Spleen (tissue), 11 donors: Measurements from ENCODE around the gene RAB13. TPM values are rescaled to one million over a fixed set of nuclear protein-coding genes. Genes with fewer than 3 reads are reported as not detected.
"Not testable (repeated sequence)": the region's sequence is repeated elsewhere in the genome, so short reads cannot be mapped to it uniquely, and the experiment has no call there.

Experiments used
- DNase-seq: peaks from one replicate; pipeline ENCODE4 v3.0.0-alpha.2; 2020
- H3K27ac ChIP-seq, 8 donors: fragments of 200-600 bp; sonication (generic) in 7 of 8; 1 replicate in 4 of 8; 2 replicates in 4 of 8; pipeline versions ENCODE4 v1.5.0 to v1.8.0; 2016 to 2021; ENCODE audit warnings: inconsistent platforms in 4 of 8, mild to moderate bottlenecking in 4 of 8, moderate library complexity in 1 of 8
- H3K27me3 ChIP-seq, 7 donors: fragments of 200-600 bp; sonication (generic) in 6 of 7; replicated peaks in 1 of 7; 1 replicate in 4 of 7; 2 replicates in 3 of 7; pipeline versions ENCODE4 v1.5.0 to v1.8.0; 2016 to 2021; ENCODE audit warnings: inconsistent platforms in 3 of 7, mild to moderate bottlenecking in 1 of 7
- H3K36me3 ChIP-seq, 6 donors: fragments of 200-600 bp; sonication (generic) in 5 of 6; 1 replicate in 4 of 6; 2 replicates in 2 of 6; pipeline versions ENCODE4 v1.5.0 to v1.8.0; 2016 to 2021; ENCODE audit warnings: inconsistent platforms in 2 of 6
- H3K4me1 ChIP-seq, 6 donors: fragments of 200-600 bp; sonication (generic) in 5 of 6; 1 replicate in 3 of 6; 2 replicates in 3 of 6; pipeline versions ENCODE4 v1.5.0 to v1.8.0; 2016 to 2021; ENCODE audit warnings: inconsistent platforms in 3 of 6
- H3K4me3 ChIP-seq, 8 donors: fragments of 200-600 bp; sonication (generic) in 7 of 8; 1 replicate in 4 of 8; 2 replicates in 4 of 8; pipeline versions ENCODE4 v1.5.0 to v1.8.0; 2016 to 2021; ENCODE audit warnings: inconsistent platforms in 4 of 8, mild to moderate bottlenecking in 4 of 8, moderate library complexity in 2 of 8
- H3K9me3 ChIP-seq, 8 donors: fragments of 200-600 bp; sonication (generic) in 7 of 8; 1 replicate in 4 of 8; 2 replicates in 4 of 8; pipeline versions ENCODE4 v1.5.0 to v1.8.0; 2016 to 2021; ENCODE audit warnings: inconsistent platforms in 4 of 8
- CTCF ChIP-seq, 11 experiments: fragments of 200-600 bp in 7 of 11; fragments of 450-650 bp in 4 of 11; sonication (generic) in 4 of 11; IDR thresholded peaks in 8 of 11; conservative IDR thresholded peaks in 3 of 11; 1 replicate in 7 of 11; 2 replicates in 4 of 11; pipeline versions ENCODE4 v1.4.0 to v1.8.0; 2016 to 2021; ENCODE audit warnings: antibody characterized with exemption in 11 of 11, inconsistent platforms in 4 of 11, mild to moderate bottlenecking in 1 of 11
- POLR2A ChIP-seq, 3 donors: fragments of 450-650 bp; IDR thresholded peaks; one replicate each; pipeline ENCODE4 v1.5.1; 2017; ENCODE audit warnings: antibody characterized with exemption in 3 of 3, mild to moderate bottlenecking in 1 of 3
- POLR2AphosphoS5 ChIP-seq, 3 donors: sonication (generic); formaldehyde crosslinking; IDR thresholded peaks; one replicate each; pipeline ENCODE4 v1.5.1; 2017; ENCODE audit warnings: antibody characterized with exemption in 3 of 3
- WGBS, 5 donors: extraction: QIAGEN DNeasy Blood & Tissue Kit in 3 of 5; methylation state at CpG; one replicate each; pipeline versions ENCODE4 v1.1.5 to v1.1.7; 2013 to 2018; 5-methylcytosine and 5-hydroxymethylcytosine counted together
- intact Hi-C: fragments of 100-400 bp; cut with DNase I; formaldehyde crosslinking; loops from one replicate; pipeline ENCODE4 v1.15.0; 2023; ENCODE audit warnings: low total_unique reads
- polyA plus RNA-seq, 3 donors: library from polyadenylated mRNA; stranded (reverse); fragments of 200-250 nt; gene quantifications; one replicate each; pipeline ENCODE4 v1.2.1, GENCODE V29; 2013
- total RNA-seq, 7 donors: library from RNA; depleted of rRNA in 3 of 7; stranded (reverse); fragments of >200 nt in 3 of 7; fragmentation: NEBNext Ultra II Directional in 4 of 7; extraction: Animal tissue kit (Norgen Biotek cat#: 25700) in 4 of 7; gene quantifications; one replicate each; pipeline versions ENCODE4 v1.1.0 to v1.2.1, GENCODE V29; 2016 to 2021
- donor health status: healthy with polysubstance abuse.
- donor health status: DM: no; HTN: no; CAD: no; lungs with moderate emphysema.
- donor health status: DM: no; HTN: no; CAD: no.
- donor health status: Bipolar disorder and iron deficiency.
- donor health status: healthy.
- donor health status: DM: no; HTN: no; CAD: no.
- donor health status: DM: yes; HTN: yes; CAD: no.

Gene RAB13
- total and polyA plus RNA-seq, 10 donors = 31.8 to 115 (median 74.9) TPM

GRCh38 chr1:154000420-154000819, 14.3 kb upstream of the RAB13 start:
- Histone ChIP-seq H3K27ac (no peak overlapping the region), H3K4me3 (no peak overlapping the region), H3K4me1 (no peaks in the 10 kb centered on the region), H3K36me3 (peaks cover 0 to 11% (median 8%) of the 10 kb centered on the region in 6 donors), H3K27me3 (no peaks in the 10 kb centered on the region), H3K9me3 (no peaks in the 10 kb centered on the region)
- TF ChIP-seq CTCF (IDR thresholded peaks at IDR 0.05 in 8 of 11, conservative IDR thresholded peaks at IDR 0.05 in 3 of 11) = no peak
- TF ChIP-seq POLR2A (IDR thresholded peaks at IDR 0.05) = no peak
- no peak for TF ChIP-seq POLR2AphosphoS5 (IDR thresholded peaks at IDR 0.05)
- intact Hi-C loops = no loop called here
- 80 to 86% (median 84%) methylated on average over 4 of the region's 4 CpGs for WGBS, 5 donors
- no peak for DNase-seq

GRCh38 chr1:153996882-153997281, 10.7 kb upstream of the RAB13 start:
- H3K27me3 ChIP-seq, H3K27ac ChIP-seq, DNase-seq, H3K4me3 ChIP-seq, H3K9me3 ChIP-seq, intact Hi-C loops: not testable (repeated sequence)
- Histone ChIP-seq H3K4me1 (peaks cover 15 to 33% (median 24%) of the 10 kb centered on the region in 6 donors), H3K36me3 (peaks cover 0 to 47% (median 42%) of the 10 kb centered on the region in 6 donors)
- 94 to 98% (median 96%) methylated on average over 10 of the region's 10 CpGs for WGBS, 5 donors

GRCh38 chr1:153995640-153996039, 9.5 kb upstream of the RAB13 start:
- DNase-seq = no peak
- WGBS, 5 donors = 93 to 99% (median 95%) methylated on average over 11 of the region's 11 CpGs
- intact Hi-C loops = no loop called here

GRCh38 chr1:153995202-153995601, 9.1 kb upstream of the RAB13 start:
- 87 to 98% (median 93%) methylated on average over 3 of the region's 3 CpGs for WGBS, 5 donors
- intact Hi-C loops = no loop called here

More at GRCh38 chr1:153995640-153996039, 9.5 kb upstream of the RAB13 start:
- Histone ChIP-seq H3K4me3 (no peak overlapping the region), H3K27ac (no peak overlapping the region), H3K9me3 (no peaks in the 10 kb centered on the region), H3K4me1 (peaks cover 18 to 42% (median 34%) of the 10 kb centered on the region in 6 donors), H3K27me3 (no peaks in the 10 kb centered on the region), H3K36me3 (peaks cover 0 to 53% (median 45%) of the 10 kb centered on the region in 6 donors)
- no peak for TF ChIP-seq CTCF (IDR thresholded peaks at IDR 0.05 in 8 of 11, conservative IDR thresholded peaks at IDR 0.05 in 3 of 11)
- TF ChIP-seq POLR2AphosphoS5 (IDR thresholded peaks at IDR 0.05) = no peak
- no peak for TF ChIP-seq POLR2A (IDR thresholded peaks at IDR 0.05)

More at GRCh38 chr1:153995202-153995601, 9.1 kb upstream of the RAB13 start:
- H3K9me3 ChIP-seq = no peaks in the 10 kb centered on the region
- H3K27me3 ChIP-seq = no peaks in the 10 kb centered on the region
- DNase-seq = no peak
- H3K4me1 ChIP-seq = peaks cover 18 to 45% (median 37%) of the 10 kb centered on the region in 6 donors
- peaks cover 0 to 53% (median 45%) of the 10 kb centered on the region in 6 donors for H3K36me3 ChIP-seq
- H3K27ac ChIP-seq = no peak overlapping the region
- no peak overlapping the region for H3K4me3 ChIP-seq
- TF ChIP-seq POLR2AphosphoS5 (IDR thresholded peaks at IDR 0.05) = no peak
- TF ChIP-seq CTCF (IDR thresholded peaks at IDR 0.05 in 8 of 11, conservative IDR thresholded peaks at IDR 0.05 in 3 of 11) = no peak
- no peak for TF ChIP-seq POLR2A (IDR thresholded peaks at IDR 0.05)
